ENCODE data around the gene SLC35A4.
"Not testable (repeated sequence)": the region's sequence is repeated elsewhere in the genome, so short reads cannot be mapped to it uniquely, and the experiment has no call there.

SLC35A4 gene

GRCh38 chr5:140591747-140592372 is 27.2 kb downstream of the SLC35A4 start:
- DNase-seq, result peak; percentile 42

DNA sequence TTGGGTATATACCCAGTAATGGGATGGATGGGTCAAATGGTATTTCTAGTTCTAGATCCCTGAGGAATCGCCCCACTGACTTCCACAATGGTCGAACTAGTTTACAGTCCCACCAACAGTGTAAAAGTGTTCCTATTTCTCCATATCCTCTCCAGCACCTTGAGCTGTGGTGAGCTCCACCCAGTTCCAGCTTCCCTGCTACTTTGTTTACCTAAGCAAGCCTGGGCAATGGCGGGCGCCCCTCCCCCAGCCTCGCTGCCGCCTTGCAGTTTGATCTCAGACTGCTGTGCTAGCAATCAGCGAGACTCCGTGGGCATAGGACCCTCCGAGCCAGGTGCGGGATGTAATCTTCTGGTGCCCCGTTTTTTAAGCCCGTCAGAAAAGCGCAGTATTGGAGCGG is 28.4 kb downstream of the SLC35A4 start:
- DNase-seq, result not testable (repeated sequence)

DNA sequence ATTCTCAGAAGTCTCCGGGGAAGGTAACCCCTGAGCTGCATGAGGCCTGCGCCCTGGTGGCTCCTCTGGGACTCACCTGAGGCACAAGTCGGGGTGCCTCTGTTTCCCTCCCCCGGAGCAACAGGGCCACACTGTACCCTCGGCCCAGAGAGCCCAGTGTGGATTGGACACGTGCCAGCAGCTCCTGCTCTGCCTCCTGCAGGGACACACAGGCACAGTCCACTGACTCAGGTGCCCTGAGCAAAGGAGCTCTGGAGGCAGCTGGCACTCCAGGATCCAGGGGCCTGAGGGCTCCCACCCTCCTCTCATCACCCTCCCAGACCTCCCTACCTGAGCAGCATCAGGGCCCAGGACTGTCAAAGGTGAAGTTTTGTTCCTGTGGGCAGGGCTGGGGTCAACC is 29.5 kb downstream of the SLC35A4 start:
- DNase-seq, result no peak

GRCh38 chr5:140595538-140596300 is 31.1 kb downstream of the SLC35A4 start:
- no peak for DNase-seq

DNA sequence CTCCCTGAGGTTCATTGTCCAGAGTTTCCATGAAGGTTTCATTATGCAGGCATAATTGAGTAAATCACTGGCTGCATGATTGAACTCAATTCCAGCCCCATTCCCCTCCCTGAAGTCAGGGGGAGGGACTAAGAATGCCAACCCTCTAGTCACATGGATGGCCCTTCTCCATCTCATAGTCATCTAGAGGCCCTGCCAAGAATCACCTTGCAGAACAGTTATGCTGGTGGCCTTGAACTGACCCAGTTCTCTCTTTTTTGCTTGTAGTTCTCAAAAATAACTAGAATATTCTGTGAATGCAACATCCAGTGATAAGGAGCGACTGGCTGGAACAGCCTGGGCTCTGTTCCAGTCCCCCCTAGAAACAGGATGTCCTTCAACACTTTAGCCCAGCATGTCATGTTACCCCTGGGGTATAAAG is 31.7 kb downstream of the SLC35A4 start:
- DNase-seq, result no peak

GRCh38 chr5:140598836-140599235 is 34.2 kb downstream of the SLC35A4 start:
- DNase-seq, result no peak

- no peak for DNase-seq
Observed at GRCh38 chr5:140600096-140600495, 35.5 kb downstream of the SLC35A4 start.

DNA sequence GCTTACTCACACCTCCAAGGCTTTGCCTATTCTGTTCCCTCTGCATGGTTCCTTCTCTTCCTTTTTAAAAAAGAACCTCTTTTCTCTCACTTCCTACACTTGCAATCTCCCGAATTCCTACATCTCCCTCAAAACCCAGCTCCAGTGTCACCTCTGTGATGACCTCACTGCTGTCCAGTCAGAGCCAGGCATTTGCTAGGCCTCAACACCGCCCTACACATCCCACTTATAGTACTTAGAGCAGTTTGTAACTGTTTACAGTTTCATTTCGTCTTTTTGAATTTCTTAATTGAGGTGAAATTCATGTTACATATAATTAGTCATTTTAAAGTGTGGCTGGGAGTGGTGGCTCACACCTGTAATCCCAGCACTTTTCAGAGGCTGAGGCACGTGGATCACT is 37.5 kb downstream of the SLC35A4 start:
- no peak for DNase-seq

DNA sequence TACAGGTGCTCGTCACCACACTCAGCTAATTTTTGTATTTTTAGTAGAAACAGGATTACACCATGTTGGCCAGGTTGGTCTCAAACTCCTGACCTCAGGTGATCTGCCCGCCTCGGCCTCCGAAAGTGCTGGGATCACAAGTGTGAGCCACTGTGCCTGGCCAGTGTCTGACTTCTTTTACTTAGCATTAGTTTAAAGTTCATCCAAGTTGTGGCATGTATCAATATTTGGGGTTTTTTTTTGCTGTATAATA is 38.7 kb downstream of the SLC35A4 start:
- not testable (repeated sequence) for DNase-seq

DNA sequence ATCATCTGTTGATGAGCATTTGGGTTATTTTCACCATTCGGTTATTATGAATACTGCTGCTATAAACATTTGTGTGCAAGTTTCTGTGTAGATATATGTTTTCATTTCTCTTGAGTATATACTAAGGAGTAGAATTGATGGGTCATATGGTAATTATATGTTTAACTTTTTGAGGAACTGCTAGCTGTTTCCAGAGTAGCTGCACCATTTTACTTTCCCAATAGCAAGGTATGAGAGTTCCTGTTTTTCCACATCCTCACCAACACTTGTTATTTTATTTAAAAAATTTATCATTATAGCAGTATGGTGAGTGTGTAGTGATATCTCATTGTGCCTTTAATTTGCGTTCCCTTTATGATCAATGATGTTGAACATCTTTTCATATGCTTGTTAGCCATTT is 39.1 kb downstream of the SLC35A4 start:
- DNase-seq, result no peak

DNA sequence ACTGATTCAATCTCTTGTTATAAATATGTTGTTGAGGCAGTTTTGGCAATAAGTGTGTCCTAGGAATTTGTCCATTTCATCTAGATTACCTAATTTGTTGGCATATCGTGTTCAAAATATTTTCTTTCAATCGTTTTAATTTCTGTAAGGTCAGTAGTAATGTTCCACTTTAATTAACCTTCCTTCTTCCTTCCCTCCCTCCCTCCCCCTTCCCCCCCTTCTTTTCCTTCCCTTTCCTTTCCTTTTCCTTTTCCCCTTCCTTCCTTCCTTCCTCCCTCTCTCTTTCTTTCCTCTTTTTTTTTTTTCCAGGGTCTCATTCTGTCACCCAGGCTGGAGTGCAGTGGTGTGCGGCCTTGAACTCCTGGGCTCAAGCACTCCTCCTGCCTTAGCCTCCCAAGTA is 41.3 kb downstream of the SLC35A4 start:
- no peak for DNase-seq

GRCh38 chr5:140607031-140607430 is 42.4 kb downstream of the SLC35A4 start:
- DNase-seq, result no peak

DNA sequence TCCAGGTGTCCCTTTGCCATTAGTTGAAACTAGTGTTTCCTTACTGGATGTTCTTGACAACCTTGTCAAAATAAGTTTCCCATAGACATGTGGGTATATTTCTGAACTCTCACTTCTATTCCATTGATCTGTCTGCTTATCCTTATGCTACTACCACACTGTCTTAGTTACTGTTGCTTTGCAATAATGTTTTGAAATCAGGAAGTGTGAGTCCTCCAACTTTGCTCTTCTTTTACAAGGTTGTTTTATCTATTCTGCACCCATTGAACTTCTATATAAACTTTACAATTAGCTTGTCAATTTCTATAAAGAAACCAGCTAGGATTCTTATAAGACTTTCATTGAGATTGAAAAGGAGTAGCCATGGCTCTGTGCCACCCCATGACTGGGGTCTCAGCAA is 44.1 kb downstream of the SLC35A4 start:
- DNase-seq, result no peak

GRCh38 chr5:140609126-140609525 is 44.5 kb downstream of the SLC35A4 start:
- no peak for DNase-seq

DNA sequence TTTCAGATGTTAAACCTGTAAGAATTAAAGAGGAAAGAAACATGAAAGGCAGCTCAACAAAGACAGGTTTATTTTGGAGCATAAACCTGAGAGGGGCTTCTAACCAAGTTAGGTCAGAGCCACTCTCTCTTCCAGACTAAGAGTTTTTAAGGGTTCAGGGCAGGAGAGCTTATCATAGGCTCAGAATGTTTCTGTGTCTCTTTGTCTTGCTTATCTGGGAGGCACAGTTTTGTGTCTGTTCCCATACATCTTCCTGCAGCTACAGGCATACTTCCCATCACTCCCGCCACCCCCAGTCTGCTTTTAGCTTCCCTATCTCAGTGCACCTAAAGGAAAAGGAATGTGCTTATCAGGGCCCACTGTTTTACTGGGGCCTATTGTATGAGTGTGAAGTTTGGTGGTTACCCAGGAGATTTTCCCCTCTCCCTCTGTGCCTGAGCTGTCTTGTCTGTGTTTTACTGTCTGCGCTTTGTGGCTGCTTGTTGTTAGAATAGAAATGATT is 46.4 kb downstream of the SLC35A4 start:
- DNase-seq, result no peak

All from fibroblast of skin of abdomen (primary cell).